ENCODE results near the gene ITSN1.
"Not testable (repeated sequence)": the region's sequence is repeated elsewhere in the genome, so short reads cannot be mapped to it uniquely, and the experiment has no call there.

ITSN1 gene

DNA sequence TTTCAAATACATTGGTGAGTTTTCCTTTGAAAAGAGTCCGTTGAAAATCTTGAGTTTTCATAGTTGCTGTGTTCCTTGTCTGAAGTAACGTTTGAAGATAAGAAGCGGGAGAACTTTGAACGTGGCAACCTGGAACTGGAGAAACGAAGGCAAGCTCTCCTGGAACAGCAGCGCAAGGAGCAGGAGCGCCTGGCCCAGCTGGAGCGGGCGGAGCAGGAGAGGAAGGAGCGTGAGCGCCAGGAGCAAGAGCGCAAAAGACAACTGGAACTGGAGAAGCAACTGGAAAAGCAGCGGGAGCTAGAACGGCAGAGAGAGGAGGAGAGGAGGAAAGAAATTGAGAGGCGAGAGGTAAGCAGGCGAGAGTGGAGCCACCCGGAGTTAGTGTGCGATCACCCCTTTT lies 129.7 kb downstream of the ITSN1 start:
- no peak for DNase-seq (ENCODE audit: low spot score)

DNA sequence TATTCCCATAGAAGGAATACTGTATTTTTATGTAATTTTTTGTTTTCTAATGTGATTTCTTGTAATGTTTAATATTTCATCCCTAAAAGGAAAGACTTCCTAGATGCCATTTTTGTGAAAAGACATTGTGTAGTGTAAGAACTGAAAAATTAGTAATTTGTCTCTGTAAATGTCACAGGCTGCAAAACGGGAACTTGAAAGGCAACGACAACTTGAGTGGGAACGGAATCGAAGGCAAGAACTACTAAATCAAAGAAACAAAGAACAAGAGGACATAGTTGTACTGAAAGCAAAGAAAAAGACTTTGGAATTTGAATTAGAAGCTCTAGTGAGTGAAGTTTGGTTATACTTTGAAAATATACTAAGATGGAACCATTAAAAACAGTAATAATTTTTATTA lies 132.2 kb downstream of the ITSN1 start:
- no peak for DNase-seq (ENCODE audit: low spot score)

DNA sequence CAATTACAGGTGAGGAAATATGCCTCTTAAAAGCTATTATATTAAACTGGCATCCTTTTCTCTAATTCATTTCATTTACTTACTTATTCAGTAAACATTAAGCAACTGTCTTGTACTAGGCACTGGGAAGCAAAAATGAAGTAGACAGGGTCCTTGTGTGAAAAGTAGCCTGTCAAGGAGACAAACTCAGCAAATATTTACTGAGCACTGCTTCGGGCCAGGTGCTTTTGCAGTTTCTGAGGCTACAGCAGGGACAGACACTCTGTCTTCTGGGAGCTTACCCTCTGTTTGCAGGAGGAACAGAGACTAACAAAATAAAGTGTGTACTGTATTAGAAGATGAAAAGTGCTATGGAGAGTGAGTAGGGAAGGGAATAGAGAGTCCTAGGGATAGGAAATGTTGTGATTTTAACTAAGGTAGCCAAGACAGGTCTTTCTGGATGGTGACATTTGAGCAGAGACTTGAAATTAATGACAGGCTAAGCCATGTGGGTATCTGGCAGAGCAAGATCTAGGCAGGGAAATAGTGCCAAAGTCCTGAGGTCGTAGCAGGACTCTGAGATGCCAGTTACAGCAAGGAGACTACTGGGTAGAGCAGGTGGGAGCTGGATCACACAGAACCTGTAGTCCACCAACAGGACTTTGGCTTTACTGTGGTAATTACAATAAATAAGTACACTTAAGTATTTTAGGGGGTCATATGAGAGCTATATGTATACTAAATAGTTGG lies 133.0 kb downstream of the ITSN1 start:
- no peak for DNase-seq (ENCODE audit: low spot score)

GRCh38 chr21:33780631-33781030 lies 138.3 kb downstream of the ITSN1 start:
- DNase-seq (ENCODE audit: low spot score), result no peak

GRCh38 chr21:33781121-33781520 lies 138.8 kb downstream of the ITSN1 start:
- DNase-seq (ENCODE audit: low spot score), result no peak

GRCh38 chr21:33783187-33783979 lies 141.1 kb downstream of the ITSN1 start:
- DNase-seq (ENCODE audit: low spot score), result no peak

DNA sequence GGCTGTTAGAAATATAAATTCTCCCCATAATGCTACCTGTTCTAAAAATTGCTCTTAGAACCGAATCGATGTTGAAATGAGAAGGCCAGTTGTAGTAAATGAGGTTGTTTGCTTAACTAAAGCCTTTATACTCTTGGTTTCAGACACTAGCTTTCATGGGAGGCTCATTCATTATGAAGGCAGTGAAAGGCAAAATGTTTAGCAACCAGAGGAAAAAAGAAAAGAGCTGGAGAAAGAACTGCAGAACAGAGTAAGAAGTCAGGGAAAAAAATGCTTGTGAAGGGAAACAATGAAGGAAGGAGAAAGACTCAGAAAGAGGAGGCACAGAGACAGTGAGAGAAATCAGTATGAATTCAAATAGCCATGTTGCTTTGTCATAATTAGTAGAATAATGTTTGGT lies 145.1 kb downstream of the ITSN1 start:
- DNase-seq (ENCODE audit: low spot score), result no peak

- not testable (repeated sequence) for DNase-seq (ENCODE audit: low spot score)
Measured at GRCh38 chr21:33788438-33788837, 146.1 kb downstream of the ITSN1 start.

DNA sequence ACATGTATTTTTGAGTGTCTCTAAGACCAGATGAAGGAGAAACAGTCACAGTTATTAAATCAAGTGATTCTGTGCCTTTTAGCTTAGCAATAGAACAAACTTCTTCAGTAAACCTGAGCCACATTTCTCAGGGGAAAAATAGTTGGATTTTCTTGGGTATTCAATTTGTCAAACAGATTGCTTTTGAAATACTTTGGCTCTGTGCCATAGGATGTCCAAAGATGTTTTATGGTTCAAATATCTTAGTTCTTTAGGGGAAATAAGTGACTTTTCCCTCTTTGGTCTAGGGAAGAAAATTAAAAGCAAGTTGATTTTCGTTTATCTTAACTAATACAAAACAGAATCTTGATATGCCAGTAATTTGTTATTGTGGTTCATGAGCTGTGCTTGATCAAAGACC lies 147.4 kb downstream of the ITSN1 start:
- DNase-seq (ENCODE audit: low spot score), result no peak

DNA sequence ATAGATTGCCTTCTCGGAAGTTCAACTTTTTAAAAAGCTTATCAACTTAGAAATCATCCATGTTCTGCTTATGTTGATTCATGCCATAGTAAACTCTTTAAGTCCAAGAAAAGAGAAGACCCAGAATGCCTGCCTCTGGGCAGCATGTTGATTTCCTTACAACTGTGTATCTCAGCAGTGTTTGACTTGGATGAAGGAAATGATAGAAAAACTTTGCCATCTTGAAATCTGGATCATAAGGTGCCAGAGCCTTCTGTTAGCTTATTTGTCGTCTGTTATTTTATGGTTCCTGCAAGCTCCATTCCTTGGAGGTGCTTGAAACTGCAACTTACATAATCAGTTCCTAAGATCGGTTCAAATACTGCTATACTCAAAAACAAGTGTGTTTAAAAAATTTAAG lies 148.8 kb downstream of the ITSN1 start:
- DNase-seq (ENCODE audit: low spot score), result no peak

GRCh38 chr21:33794596-33794995 lies 152.3 kb downstream of the ITSN1 start:
- DNase-seq (ENCODE audit: low spot score), result no peak

DNA sequence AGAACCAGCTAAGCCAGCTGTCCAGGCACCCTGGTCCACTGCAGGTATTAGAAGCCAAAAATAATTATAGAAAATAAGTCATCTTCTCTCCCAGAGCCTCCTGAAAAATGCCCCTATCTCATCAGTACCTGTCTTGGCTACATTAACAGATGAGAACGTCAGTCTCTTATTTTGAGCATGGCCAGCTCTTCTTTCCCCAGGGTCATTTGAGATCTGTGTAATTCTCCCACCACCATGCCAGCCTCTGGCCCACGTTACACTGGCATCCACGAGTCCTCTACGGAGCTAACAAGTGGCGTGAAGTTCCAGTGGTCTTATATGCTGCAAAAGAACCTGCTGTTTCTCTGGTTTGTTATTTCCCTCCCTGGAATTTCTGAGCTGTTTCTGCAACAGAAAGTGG lies 155.3 kb downstream of the ITSN1 start:
- DNase-seq (ENCODE audit: low spot score), result no peak

GRCh38 chr21:33799378-33800090 lies 157.2 kb downstream of the ITSN1 start:
- DNase-seq (ENCODE audit: low spot score), result no peak

- DNase-seq (ENCODE audit: low spot score), result no peak
Measured at GRCh38 chr21:33800753-33801423, 158.6 kb downstream of the ITSN1 start.

GRCh38 chr21:33801424-33802405 lies 159.4 kb downstream of the ITSN1 start:
- peak; percentile 32 for DNase-seq (ENCODE audit: low spot score)

DNA sequence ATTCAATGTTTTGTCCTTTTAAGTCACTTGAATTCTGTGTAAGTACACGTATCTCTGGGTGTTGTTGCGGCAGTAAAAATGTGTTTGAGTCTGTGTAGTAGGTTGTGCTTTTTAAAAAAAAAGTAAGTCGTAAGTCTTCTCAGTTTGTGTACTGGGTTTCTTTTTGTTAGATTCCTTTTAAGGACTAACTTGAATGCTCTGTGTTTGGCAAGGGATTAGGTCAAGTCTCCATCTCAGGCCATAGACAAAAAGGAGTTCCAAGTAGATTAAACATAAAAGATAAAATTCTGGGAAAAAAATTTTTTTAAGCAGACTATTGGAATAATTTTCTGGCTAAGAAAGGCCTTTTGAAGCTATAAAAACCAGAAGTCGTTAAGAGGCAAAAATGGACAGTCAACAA lies 160.2 kb downstream of the ITSN1 start:
- no peak for DNase-seq (ENCODE audit: low spot score)

DNA sequence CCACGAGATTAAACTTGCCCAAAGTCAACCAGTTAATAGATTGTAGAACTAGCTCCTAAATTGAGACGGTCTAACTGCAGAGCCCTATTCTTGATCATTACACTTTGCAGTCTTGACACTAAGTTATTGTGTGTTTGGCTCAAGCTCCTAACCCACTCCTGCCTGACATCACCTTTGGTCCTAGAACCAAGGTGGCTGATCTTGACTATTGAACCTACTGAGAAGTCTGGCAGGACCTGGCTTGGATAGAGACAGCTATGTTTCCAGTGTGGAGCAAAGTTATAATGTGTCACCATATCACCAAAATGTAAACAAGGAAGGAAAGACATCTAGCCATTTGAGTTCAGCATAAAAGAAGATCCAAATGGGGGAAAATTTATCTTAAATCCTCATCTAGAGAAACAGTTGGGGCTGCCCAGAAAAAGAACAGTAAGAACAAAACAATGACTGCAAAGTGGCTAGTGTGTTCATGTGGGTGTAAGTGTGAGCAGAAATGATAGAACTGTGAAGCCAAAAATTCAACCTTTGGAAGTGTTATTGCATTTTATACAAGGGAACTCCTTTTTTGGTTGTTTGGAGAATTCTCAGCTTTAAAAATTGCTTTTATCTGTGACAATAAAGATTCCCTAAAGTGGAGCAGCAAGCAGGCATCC lies 166.5 kb downstream of the ITSN1 start:
- DNase-seq (ENCODE audit: low spot score), result no peak

GRCh38 chr21:33810766-33811165 lies 168.5 kb downstream of the ITSN1 start:
- DNase-seq (ENCODE audit: low spot score), result no peak

DNA sequence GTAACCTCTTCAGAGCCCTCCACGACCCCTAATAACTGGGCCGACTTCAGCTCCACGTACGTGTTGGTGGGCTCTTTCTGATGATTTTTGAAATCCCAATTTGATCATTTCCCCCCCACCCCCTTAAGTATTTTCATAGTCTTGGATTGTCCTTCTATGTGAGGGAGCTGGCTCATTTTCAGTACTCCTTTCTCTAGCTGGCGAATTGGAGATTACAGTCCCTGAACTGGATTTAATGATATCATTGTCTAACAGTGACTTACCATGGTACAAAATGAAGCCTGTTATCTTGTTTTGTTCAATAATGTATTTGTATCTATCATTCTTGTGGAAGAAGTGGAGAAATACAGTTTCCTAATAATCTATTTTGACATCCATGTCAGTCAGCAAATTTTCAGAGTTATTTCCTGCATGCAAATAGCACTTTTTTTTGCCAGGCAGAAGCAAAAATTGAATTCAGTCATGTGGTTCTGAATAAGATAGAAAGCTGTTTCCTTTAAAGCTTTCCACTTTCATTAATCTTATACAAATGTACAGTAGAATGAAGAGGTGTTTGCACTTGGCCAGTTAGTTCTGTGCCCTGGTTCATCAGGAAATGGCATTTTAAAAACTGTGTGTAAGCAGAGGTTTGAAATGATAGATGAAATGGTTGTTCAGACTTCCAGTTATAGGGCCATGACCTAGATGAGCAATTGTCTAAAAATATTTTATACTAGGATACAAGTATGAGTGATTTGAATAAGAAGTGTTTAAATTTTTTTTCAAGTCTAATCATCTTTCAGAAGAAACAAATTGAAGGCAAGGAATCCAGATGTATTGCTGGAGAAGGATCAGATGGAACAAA lies 169.1 kb downstream of the ITSN1 start:
- DNase-seq (ENCODE audit: low spot score), result no peak

All from activated CD4-positive, alpha-beta T cell treated with anti-CD3 and anti-CD28 coated beads, Interleukin-2, Interleukin-4, amounts not matched to agents 100 ng/mL and 50 ng/mL, durations not matched to agents 16 hours and 8 hours (primary cell).